H9 (cell line): ENCODE data around the gene NOP56. TPM values are rescaled to one million over a fixed set of nuclear protein-coding genes. Genes with fewer than 3 reads are reported as not detected.
A peak's percentile ranks its signal among the peaks of the same experiment; 100 is the strongest.

Experiments
- DNase-seq: peaks from one replicate; pipeline ENCODE4 v3.0.0-alpha.2; 2017
- H2AFZ ChIP-seq: one replicate; pipeline ENCODE4 v1.6.1; 2013; ENCODE audit warnings: mild to moderate bottlenecking, low read length, control low read depth, moderate library complexity
- H2AK5ac ChIP-seq: 2 replicates; pipeline ENCODE4 v1.6.1; 2013; ENCODE audit warnings: low read length, control low read depth, mixed read lengths; ENCODE audit not compliant: insufficient read length
- H2BK120ac ChIP-seq: one replicate; pipeline ENCODE4 v1.6.1; 2013; ENCODE audit warnings: low read depth, mild to moderate bottlenecking, low read length, control low read depth, inconsistent platforms; ENCODE audit not compliant: poor library complexity, severe bottlenecking
- H2BK12ac ChIP-seq: 2 replicates; pipeline ENCODE4 v1.6.1; 2013; ENCODE audit warnings: low read length, control low read depth, mixed read lengths, low read depth; ENCODE audit not compliant: insufficient read length
- H2BK15ac ChIP-seq: 2 replicates; pipeline ENCODE4 v1.6.1; 2013; ENCODE audit warnings: low read depth, low read length, control low read depth
- H2BK20ac ChIP-seq: one replicate; pipeline ENCODE4 v1.6.1; 2013; ENCODE audit warnings: low read depth, mild to moderate bottlenecking, low read length, control low read depth, inconsistent platforms; ENCODE audit not compliant: poor library complexity, severe bottlenecking
- H2BK5ac ChIP-seq: 2 replicates; pipeline ENCODE4 v1.6.1; 2013; ENCODE audit warnings: low read length, control low read depth, mixed read lengths; ENCODE audit not compliant: insufficient read length
- H3K14ac ChIP-seq: 2 replicates; pipeline ENCODE4 v1.6.1; 2013; ENCODE audit warnings: low read length, control low read depth; ENCODE audit not compliant: insufficient read depth
- H3K18ac ChIP-seq: 2 replicates; pipeline ENCODE4 v1.6.1; 2013; ENCODE audit warnings: low read depth, mild to moderate bottlenecking, mixed read lengths, low read length, control low read depth; ENCODE audit not compliant: insufficient read length
- H3K23ac ChIP-seq: 2 replicates; pipeline ENCODE4 v1.6.1; 2013; ENCODE audit warnings: low read length, control low read depth, mixed read lengths, low read depth; ENCODE audit not compliant: insufficient read length
- H3K23me2 ChIP-seq: 2 replicates; pipeline ENCODE4 v1.6.1; 2013; ENCODE audit warnings: low read depth, mild to moderate bottlenecking, mixed read lengths, low read length, control low read depth; ENCODE audit not compliant: insufficient read length, poor library complexity, severe bottlenecking
- H3K27ac ChIP-seq: 2 replicates; pipeline ENCODE4 v1.5.1; 2013; ENCODE audit warnings: low read length, control low read depth, mixed read lengths, low read depth; ENCODE audit not compliant: insufficient read length
- H3K27me3 ChIP-seq: 2 replicates; pipeline ENCODE4 v1.6.1; 2013; ENCODE audit warnings: low read length, control low read depth, inconsistent platforms; ENCODE audit not compliant: insufficient read depth
- H3K4ac ChIP-seq: 2 replicates; pipeline ENCODE4 v1.6.1; 2013; ENCODE audit warnings: low read depth, mild to moderate bottlenecking, control low read depth, inconsistent platforms, low read length, moderate library complexity
- H3K4me1 ChIP-seq: 2 replicates; pipeline ENCODE4 v1.6.1; 2013; ENCODE audit warnings: low read length, control low read depth, inconsistent platforms; ENCODE audit not compliant: insufficient read depth
- H3K4me2 ChIP-seq: 2 replicates; pipeline ENCODE4 v1.6.1; 2013; ENCODE audit warnings: low read length, control low read depth, mixed read lengths; ENCODE audit not compliant: insufficient read length, insufficient read depth
- H3K56ac ChIP-seq: 2 replicates; pipeline ENCODE4 v1.6.1; 2013; ENCODE audit warnings: low read depth, mild to moderate bottlenecking, mixed read lengths, low read length, control low read depth; ENCODE audit not compliant: insufficient read length
- H3K79me1 ChIP-seq: 2 replicates; pipeline ENCODE4 v1.6.1; 2013; ENCODE audit warnings: low read depth, mild to moderate bottlenecking, moderate library complexity, low read length, control low read depth, inconsistent platforms; ENCODE audit not compliant: insufficient read depth, poor library complexity, severe bottlenecking
- H3K79me2 ChIP-seq: 2 replicates; pipeline ENCODE4 v1.6.1; 2013; ENCODE audit warnings: low read length, control low read depth, inconsistent platforms; ENCODE audit not compliant: insufficient read depth
- H3K9ac ChIP-seq: 2 replicates; pipeline ENCODE4 v1.6.1; 2013; ENCODE audit warnings: low read length, control low read depth, mixed read lengths; ENCODE audit not compliant: insufficient read length; ENCODE audit errors: extremely low read depth
- H3K9me3 ChIP-seq: one replicate; pipeline ENCODE4 v1.6.1; 2013; ENCODE audit warnings: low read depth, low read length, inconsistent platforms; ENCODE audit not compliant: control insufficient read depth
- H3T11ph ChIP-seq: one replicate; pipeline ENCODE4 v1.6.1; 2013; ENCODE audit warnings: mild to moderate bottlenecking, low read length, control low read depth, inconsistent platforms
- H4K20me1 ChIP-seq: one replicate; pipeline ENCODE4 v1.6.1; 2013; ENCODE audit not compliant: control insufficient read depth, insufficient read length, insufficient read depth
- H4K5ac ChIP-seq: 2 replicates; pipeline ENCODE4 v1.6.1; 2013; ENCODE audit warnings: low read depth, mild to moderate bottlenecking, mixed read lengths, low read length, control low read depth; ENCODE audit not compliant: insufficient read length
- H4K8ac ChIP-seq: replicated peaks from 2 replicates; pipeline ENCODE4 v1.6.1; 2013; ENCODE audit warnings: low read length, control low read depth, mixed read lengths, low read depth; ENCODE audit not compliant: insufficient read length
- H4K91ac ChIP-seq: 2 replicates; pipeline ENCODE4 v1.6.1; 2013; ENCODE audit warnings: low read depth, mild to moderate bottlenecking, moderate library complexity, mixed read lengths, low read length, control low read depth; ENCODE audit not compliant: insufficient read length
- H3K27ac Mint-ChIP-seq, 3 experiments: 2 replicates in 2 of 3; 3 replicates in 1 of 3; pipeline ENCODE4 v1.8.0; 2020 to 2021; ENCODE audit warnings: mixed read lengths in 3 of 3, mild to moderate bottlenecking in 1 of 3, moderate library complexity in 1 of 3
- H3K27me3 Mint-ChIP-seq: 2 replicates; pipeline ENCODE4 v1.8.0; 2021; ENCODE audit warnings: low read depth, mild to moderate bottlenecking, moderate library complexity, mixed read lengths
- H3K36me3 Mint-ChIP-seq, 3 experiments: 2 replicates in 2 of 3; 3 replicates in 1 of 3; pipeline ENCODE4 v1.8.0; 2020 to 2021; ENCODE audit warnings: low read depth in 3 of 3, mixed read lengths in 3 of 3; ENCODE audit not compliant: insufficient read depth in 1 of 3
- H3K4me1 Mint-ChIP-seq, 2 experiments: 2 replicates each; pipeline ENCODE4 v1.8.0; 2020; ENCODE audit warnings: mixed read lengths in 2 of 2
- H3K4me3 Mint-ChIP-seq, 2 experiments: 2 replicates in 1 of 2; 3 replicates in 1 of 2; pipeline ENCODE4 v1.8.0; 2020 to 2021; ENCODE audit warnings: mild to moderate bottlenecking in 2 of 2, mixed read lengths in 2 of 2, moderate library complexity in 1 of 2
- H3K9me3 Mint-ChIP-seq, 2 experiments: 2 replicates in 1 of 2; 3 replicates in 1 of 2; pipeline ENCODE4 v1.8.0; 2020; ENCODE audit warnings: mild to moderate bottlenecking in 2 of 2, mixed read lengths in 2 of 2, moderate library complexity in 1 of 2
- CTCF ChIP-seq: fragments of 200-600 bp; sonication (generic); conservative IDR thresholded peaks from 3 replicates; pipeline ENCODE4 v1.8.0; 2021; ENCODE audit warnings: antibody characterized with exemption, mild to moderate bottlenecking
- WGBS: extraction: QIAGEN DNeasy Blood & Tissue Kit; methylation state at CpG from one replicate; pipeline ENCODE4 v1.1.7; 2013; ENCODE audit warnings: missing lambda C conversion rate, low lambda C conversion rate, mixed read lengths; ENCODE audit not compliant: insufficient read length; ENCODE audit errors: extremely low coverage; 5-methylcytosine and 5-hydroxymethylcytosine counted together
- total RNA-seq: library from RNA; stranded (reverse); gene quantifications from 2 replicates; pipeline ENCODE4 v1.2.1, GENCODE V29; 2021

The NOP56 gene
- total RNA-seq, 1 experiment from 2014 or later = 774 TPM

GRCh38 chr20:2706688-2707352, 54.4 kb downstream of the NOP56 start:
- Mint-ChIP-seq H3K9me3 (no peaks in the 10 kb centered on the region), H3K27me3 (peaks cover 64% of the 10 kb centered on the region), H3K4me3 (peak overlapping the region in 1 of 2 experiments; percentile 1; a peak in 1 of 5 replicates), H3K27ac (no peak overlapping the region; a peak in 1 of 7 replicates), H3K4me1 (peaks cover 39 to 43% of the 10 kb centered on the region in 2 experiments), H3K36me3 (no peaks in the 10 kb centered on the region)
- Histone ChIP-seq H3K27ac (no peak overlapping the region), H2BK120ac (no peak overlapping the region), H2BK12ac (no peak overlapping the region), H3K79me2 (no peaks in the 10 kb centered on the region), H3K18ac (no peak overlapping the region), H3K27me3 (peaks cover 3% of the 10 kb centered on the region; the same call in 1 of the 2 replicates), H2BK15ac (no peak overlapping the region), H2AFZ (no peak overlapping the region), H3K14ac (no peak overlapping the region; the same call in 1 of the 2 replicates), H3K4me2 (no peak overlapping the region), H3K79me1 (no peaks in the 10 kb centered on the region), H4K20me1 (no peaks in the 10 kb centered on the region), H3K9me3 (no peaks in the 10 kb centered on the region), H2BK20ac (no peak overlapping the region), H3K4ac (no peak overlapping the region), H4K91ac (no peak overlapping the region), H3K9ac (no peak overlapping the region), H4K5ac (no peak overlapping the region), H3K4me1 (peaks cover 8% of the 10 kb centered on the region; the same call in 1 of the 2 replicates), H4K8ac (no peak overlapping the region), H2AK5ac (no peak overlapping the region), H3K56ac (no peak overlapping the region), H2BK5ac (no peak overlapping the region), H3K23me2 (no peaks in the 10 kb centered on the region), H3T11ph (no peak overlapping the region), H3K23ac (no peak overlapping the region)
- TF ChIP-seq CTCF = no peak
- DNase-seq = no peak
- no CpG with 5 or more reads among the region's 6 CpGs for WGBS
